K562 (cell line): Measurements from ENCODE around the gene SOX11.

ENCODE experiments used
- CREB5 ChIP-seq: fragments of 250-450 bp; sonication (Bioruptor Pico); IDR thresholded peaks from 2 replicates; pipeline ENCODE4 v1.5.0; 2020; ENCODE audit warnings: mild to moderate bottlenecking
- CTCF ChIP-seq, 3 experiments: IDR thresholded peaks in 2 of 3; conservative IDR thresholded peaks in 1 of 3; 2 replicates each; pipeline ENCODE4 v1.5.1; 2011 to 2012; ENCODE audit warnings: low read length in 3 of 3, mild to moderate bottlenecking in 3 of 3, control low read depth in 2 of 3, improper control_type of control experiment in 1 of 3, inconsistent platforms in 1 of 3, low read depth in 1 of 3, mixed read lengths in 1 of 3, moderate library complexity in 1 of 3; ENCODE audit not compliant: insufficient read depth in 2 of 3
- HCFC1 ChIP-seq: IDR thresholded peaks from 2 replicates; pipeline ENCODE4 v1.6.1; 2012; ENCODE audit warnings: low read depth, low read length, improper control_type of control experiment
- RCOR1 ChIP-seq, 2 experiments: IDR thresholded peaks; 2 replicates each; pipeline ENCODE4 v1.6.1; 2012; ENCODE audit warnings: low read depth in 2 of 2, low read length in 2 of 2, borderline replicate concordance in 1 of 2, improper control_type of control experiment in 1 of 2
- ZNF512 ChIP-seq: IDR thresholded peaks from 2 replicates; pipeline ENCODE4 v1.6.1; 2016; ENCODE audit warnings: missing genetic modification characterization, missing compliant biosample characterization

GRCh38 chr2:5683471-5683870 lies 8.7 kb upstream of the SOX11 start:
- TF ChIP-seq ZNF512 (tag) (no peak), HCFC1 (no peak), CREB5 (CRISPR knock-in tag) (no peak), RCOR1 (IDR thresholded peaks at IDR 0.05; ENCODE audit: borderline replicate concordance in 1 of 2, low read depth in 2 of 2, low read length in 2 of 2) (no peak), CTCF (IDR thresholded peaks at IDR 0.05 in 2 of 3, conservative IDR thresholded peaks at IDR 0.05 in 1 of 3; ENCODE audit: insufficient read depth in 2 of 3, low read depth in 1 of 3, low read length in 3 of 3) (no peak)
